ENCODE measurements around the gene CTRB2. TPM values are rescaled to one million over a fixed set of nuclear protein-coding genes. Genes with fewer than 3 reads are reported as not detected.

The CTRB2 gene
- total RNA-seq, 1 experiment from 2014 or later, result 5.8 TPM

- no peak for TF ChIP-seq ZBTB43 (CRISPR knock-in tag; IDR thresholded peaks at IDR 0.05)
- TF ChIP-seq, protein P1, sequence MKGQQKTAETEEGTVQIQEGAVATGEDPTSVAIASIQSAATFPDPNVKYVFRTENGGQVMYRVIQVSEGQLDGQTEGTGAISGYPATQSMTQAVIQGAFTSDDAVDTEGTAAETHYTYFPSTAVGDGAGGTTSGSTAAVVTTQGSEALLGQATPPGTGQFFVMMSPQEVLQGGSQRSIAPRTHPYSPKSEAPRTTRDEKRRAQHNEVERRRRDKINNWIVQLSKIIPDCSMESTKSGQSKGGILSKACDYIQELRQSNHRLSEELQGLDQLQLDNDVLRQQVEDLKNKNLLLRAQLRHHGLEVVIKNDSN (CRISPR knock-in tag; IDR thresholded peaks at IDR 0.05), result no peak
- no peak for TF ChIP-seq MYBL2 (CRISPR knock-in tag; IDR thresholded peaks at IDR 0.05)
- TF ChIP-seq MAX (CRISPR knock-in tag; IDR thresholded peaks at IDR 0.05), result no peak
Observed at GRCh38 chr16:75219838-75220237, 12.9 kb upstream of the CTRB2 start (continued).

DNA sequence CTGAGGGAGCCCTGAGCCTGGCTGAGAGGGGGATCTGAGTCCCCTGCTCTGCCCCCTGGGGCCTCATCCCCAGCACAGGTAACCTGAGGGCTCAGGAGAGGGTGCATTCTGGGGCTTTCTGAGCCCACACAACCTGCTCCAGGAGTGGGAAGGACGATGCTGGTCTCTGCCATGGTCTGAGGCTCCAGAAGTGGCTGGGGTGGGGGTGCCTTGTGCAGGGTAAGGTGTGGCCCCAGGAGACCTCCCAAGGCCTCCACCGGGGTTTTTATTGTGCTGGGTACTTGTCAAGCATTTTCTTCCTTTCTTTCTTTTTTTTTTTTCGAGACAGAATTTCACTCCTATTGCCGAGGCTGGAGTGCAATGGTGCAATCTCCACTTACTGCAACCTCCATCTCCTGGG is 12.1 kb upstream of the CTRB2 start:
- H3K27ac Mint-ChIP-seq, result no peak overlapping the region
- H3K27me3 Mint-ChIP-seq (ENCODE audit: low read depth), result no peaks in the 10 kb centered on the region
- H3K36me3 Mint-ChIP-seq, result no peaks in the 10 kb centered on the region
- no peaks in the 10 kb centered on the region for H3K9me3 Mint-ChIP-seq
- DNase-seq (ENCODE audit: low spot score) (no peak), ATAC-seq (no peak)
- TF ChIP-seq FOXJ3 (CRISPR knock-in tag; IDR thresholded peaks at IDR 0.05; ENCODE audit: borderline replicate concordance) (no peak), HMGXB4 (CRISPR knock-in tag; IDR thresholded peaks at IDR 0.05) (no peak), TCF7 (CRISPR knock-in tag; IDR thresholded peaks at IDR 0.05; ENCODE audit: low read depth) (no peak), NFATC4 (CRISPR knock-in tag; IDR thresholded peaks at IDR 0.05) (no peak), ZSCAN18 (CRISPR knock-in tag; IDR thresholded peaks at IDR 0.05) (no peak), ZNF263 (CRISPR knock-in tag; IDR thresholded peaks at IDR 0.05; ENCODE audit: low read depth) (no peak), RORB (CRISPR knock-in tag; IDR thresholded peaks at IDR 0.05) (no peak), TEAD4 (CRISPR knock-in tag; IDR thresholded peaks at IDR 0.05) (no peak), JAZF1 (CRISPR knock-in tag; IDR thresholded peaks at IDR 0.05) (no peak), ELF4 (CRISPR knock-in tag; IDR thresholded peaks at IDR 0.05; ENCODE audit: low read depth) (no peak), ZNF423 (CRISPR knock-in tag; IDR thresholded peaks at IDR 0.05) (no peak), ATF1 (CRISPR knock-in tag; IDR thresholded peaks at IDR 0.05) (no peak), GABPB1 (CRISPR knock-in tag; IDR thresholded peaks at IDR 0.05) (no peak), ZNF671 (CRISPR knock-in tag; IDR thresholded peaks at IDR 0.05) (no peak)
- TF ChIP-seq, protein P2, sequence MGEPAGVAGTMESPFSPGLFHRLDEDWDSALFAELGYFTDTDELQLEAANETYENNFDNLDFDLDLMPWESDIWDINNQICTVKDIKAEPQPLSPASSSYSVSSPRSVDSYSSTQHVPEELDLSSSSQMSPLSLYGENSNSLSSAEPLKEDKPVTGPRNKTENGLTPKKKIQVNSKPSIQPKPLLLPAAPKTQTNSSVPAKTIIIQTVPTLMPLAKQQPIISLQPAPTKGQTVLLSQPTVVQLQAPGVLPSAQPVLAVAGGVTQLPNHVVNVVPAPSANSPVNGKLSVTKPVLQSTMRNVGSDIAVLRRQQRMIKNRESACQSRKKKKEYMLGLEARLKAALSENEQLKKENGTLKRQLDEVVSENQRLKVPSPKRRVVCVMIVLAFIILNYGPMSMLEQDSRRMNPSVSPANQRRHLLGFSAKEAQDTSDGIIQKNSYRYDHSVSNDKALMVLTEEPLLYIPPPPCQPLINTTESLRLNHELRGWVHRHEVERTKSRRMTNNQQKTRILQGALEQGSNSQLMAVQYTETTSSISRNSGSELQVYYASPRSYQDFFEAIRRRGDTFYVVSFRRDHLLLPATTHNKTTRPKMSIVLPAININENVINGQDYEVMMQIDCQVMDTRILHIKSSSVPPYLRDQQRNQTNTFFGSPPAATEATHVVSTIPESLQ (CRISPR knock-in tag; IDR thresholded peaks at IDR 0.05), result no peak
- TF ChIP-seq, protein P1 (CRISPR knock-in tag; IDR thresholded peaks at IDR 0.05), result no peak
- TF ChIP-seq, protein P3, sequence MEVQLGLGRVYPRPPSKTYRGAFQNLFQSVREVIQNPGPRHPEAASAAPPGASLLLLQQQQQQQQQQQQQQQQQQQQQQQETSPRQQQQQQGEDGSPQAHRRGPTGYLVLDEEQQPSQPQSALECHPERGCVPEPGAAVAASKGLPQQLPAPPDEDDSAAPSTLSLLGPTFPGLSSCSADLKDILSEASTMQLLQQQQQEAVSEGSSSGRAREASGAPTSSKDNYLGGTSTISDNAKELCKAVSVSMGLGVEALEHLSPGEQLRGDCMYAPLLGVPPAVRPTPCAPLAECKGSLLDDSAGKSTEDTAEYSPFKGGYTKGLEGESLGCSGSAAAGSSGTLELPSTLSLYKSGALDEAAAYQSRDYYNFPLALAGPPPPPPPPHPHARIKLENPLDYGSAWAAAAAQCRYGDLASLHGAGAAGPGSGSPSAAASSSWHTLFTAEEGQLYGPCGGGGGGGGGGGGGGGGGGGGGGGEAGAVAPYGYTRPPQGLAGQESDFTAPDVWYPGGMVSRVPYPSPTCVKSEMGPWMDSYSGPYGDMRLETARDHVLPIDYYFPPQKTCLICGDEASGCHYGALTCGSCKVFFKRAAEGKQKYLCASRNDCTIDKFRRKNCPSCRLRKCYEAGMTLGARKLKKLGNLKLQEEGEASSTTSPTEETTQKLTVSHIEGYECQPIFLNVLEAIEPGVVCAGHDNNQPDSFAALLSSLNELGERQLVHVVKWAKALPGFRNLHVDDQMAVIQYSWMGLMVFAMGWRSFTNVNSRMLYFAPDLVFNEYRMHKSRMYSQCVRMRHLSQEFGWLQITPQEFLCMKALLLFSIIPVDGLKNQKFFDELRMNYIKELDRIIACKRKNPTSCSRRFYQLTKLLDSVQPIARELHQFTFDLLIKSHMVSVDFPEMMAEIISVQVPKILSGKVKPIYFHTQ (CRISPR knock-in tag; IDR thresholded peaks at IDR 0.05), result no peak
- CTCF ChIA-PET, result no interaction called here
- POLR2A ChIA-PET, result interaction anchor here (1.0 kb wide), 1 partner anchor 42 kb away, joined by 4 read pairs; no protein-coding TSS in a partner anchor
- no peak overlapping the region for H3K4me3 Mint-ChIP-seq
- H3K4me1 Mint-ChIP-seq, result no peaks in the 10 kb centered on the region

Data from WTC11 (cell line).